ENCODE measurements around the gene SLC39A12.

- no peak for TF ChIP-seq ZNF274 (IDR thresholded peaks at IDR 0.05; ENCODE audit: low read depth, low read length)
- TF ChIP-seq YY1 (IDR thresholded peaks at IDR 0.05; ENCODE audit: insufficient read depth, insufficient read length): no peak
These were observed 93.4 kb downstream of the SLC39A12 start for GRCh38 chr10:18044976-18045720.
